Erythroblast (primary cell): ENCODE results near the gene PRKCE.

Experiments used
- GATA1 ChIP-seq: IDR thresholded peaks from 2 replicates; pipeline ENCODE4 v1.6.1; 2011; ENCODE audit warnings: low read depth, mild to moderate bottlenecking, control low read depth, low read length, moderate library complexity
- POLR2A ChIP-seq: IDR thresholded peaks from 2 replicates; pipeline ENCODE4 v1.6.1; 2011; ENCODE audit warnings: mild to moderate bottlenecking, low read length

DNA sequence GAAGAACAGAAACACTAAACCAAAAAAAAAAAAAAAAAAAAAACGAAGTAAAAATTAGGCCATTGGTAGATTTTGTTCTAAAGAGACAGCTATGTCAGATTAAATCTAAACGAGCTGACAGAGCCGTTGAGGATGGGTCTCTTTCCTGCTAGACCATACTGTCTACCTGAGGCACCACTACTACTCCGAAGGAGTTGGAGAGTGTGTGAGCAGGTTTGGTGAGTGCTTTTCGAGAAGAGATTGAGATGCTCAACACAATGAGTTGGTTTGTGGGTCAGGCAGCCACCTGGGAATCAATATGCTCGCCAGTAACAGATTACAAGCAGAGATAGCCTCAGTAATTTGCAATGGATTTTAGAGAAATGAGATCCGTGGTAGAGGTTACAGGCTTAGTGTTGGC, 364.2 kb downstream of the PRKCE start:
- no peak for TF ChIP-seq POLR2A
- TF ChIP-seq GATA1 = no peak
